HCT116 (cell line): ENCODE measurements around the gene CUX1. TPM values are rescaled to one million over a fixed set of nuclear protein-coding genes. Genes with fewer than 3 reads are reported as not detected.
A peak's percentile ranks its signal among the peaks of the same experiment; 100 is the strongest.

Source experiments
- CBX3 ChIP-seq: IDR thresholded peaks from 2 replicates; pipeline ENCODE4 v1.6.1; 2012; ENCODE audit warnings: low read depth
- ELF1 ChIP-seq: IDR thresholded peaks from 2 replicates; pipeline ENCODE4 v1.6.1; 2012; ENCODE audit warnings: low read depth, borderline replicate concordance
- POLR2AphosphoS5 ChIP-seq: IDR thresholded peaks from 2 replicates; pipeline ENCODE4 v1.6.1; 2011; ENCODE audit warnings: mild to moderate bottlenecking, low read depth, low read length, moderate library complexity
- SP1 ChIP-seq: IDR thresholded peaks from 2 replicates; pipeline ENCODE4 v1.6.1; 2012; ENCODE audit warnings: low read depth
- SRF ChIP-seq: IDR thresholded peaks from 2 replicates; pipeline ENCODE4 v1.6.1; 2012; ENCODE audit warnings: low read depth
- TCF7L2 ChIP-seq: IDR thresholded peaks from 2 replicates; pipeline ENCODE4 v1.7.0; 2011; ENCODE audit warnings: borderline replicate concordance, inconsistent platforms; ENCODE audit not compliant: insufficient read depth, insufficient read length; ENCODE audit errors: extremely low read depth
- total RNA-seq: library from RNA; stranded (reverse); gene quantifications from one replicate; pipeline ENCODE4 v1.2.1, GENCODE V29; 2021; ENCODE audit not compliant: unreplicated experiment
- TF ChIP-seq, protein P1 (sequence below): IDR thresholded peaks from 2 replicates; pipeline ENCODE4 v1.6.1; 2012; ENCODE audit warnings: low read depth

CUX1 gene
- total RNA-seq, 1 experiment from 2014 or later = 68.9 TPM

DNA sequence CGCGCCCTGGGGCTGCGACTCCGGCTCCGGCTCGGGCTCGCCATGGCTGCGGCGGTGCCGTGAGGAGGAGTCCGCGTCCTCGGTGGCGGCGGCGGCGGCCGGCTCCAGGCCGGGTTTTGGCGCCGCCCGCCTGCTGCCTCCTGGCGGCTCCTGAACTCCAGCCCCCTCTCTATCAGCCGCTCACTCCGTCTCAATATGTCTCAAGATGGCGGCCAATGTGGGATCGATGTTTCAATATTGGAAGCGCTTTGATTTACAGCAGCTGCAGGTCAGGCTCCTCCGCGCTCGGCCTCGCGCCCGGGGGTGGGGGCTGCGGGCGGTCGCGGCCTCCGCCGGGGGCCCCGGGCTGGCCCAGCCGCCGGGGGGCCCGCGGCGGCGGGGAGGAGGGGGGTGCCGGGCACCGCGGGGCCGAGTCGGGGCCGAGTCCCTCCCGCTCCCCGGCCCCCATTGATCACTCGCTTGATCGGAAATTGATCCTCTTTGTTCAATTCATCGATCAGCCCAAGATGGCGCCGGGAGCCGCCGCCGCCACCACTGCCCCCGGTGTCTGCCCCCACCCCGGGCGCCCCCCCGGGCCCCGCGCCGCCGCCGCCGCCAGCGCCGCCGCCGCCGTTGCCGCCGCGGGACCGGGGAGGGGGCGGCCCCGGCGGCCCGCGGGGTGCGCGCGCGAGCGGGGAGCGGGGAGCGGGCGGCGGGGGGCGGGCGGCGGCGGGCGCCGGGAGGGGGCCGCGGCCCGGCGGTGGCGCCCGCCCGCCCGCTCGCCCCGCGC is 1.4 kb upstream of the CUX1 start (continued):
- TF ChIP-seq, protein P1, sequence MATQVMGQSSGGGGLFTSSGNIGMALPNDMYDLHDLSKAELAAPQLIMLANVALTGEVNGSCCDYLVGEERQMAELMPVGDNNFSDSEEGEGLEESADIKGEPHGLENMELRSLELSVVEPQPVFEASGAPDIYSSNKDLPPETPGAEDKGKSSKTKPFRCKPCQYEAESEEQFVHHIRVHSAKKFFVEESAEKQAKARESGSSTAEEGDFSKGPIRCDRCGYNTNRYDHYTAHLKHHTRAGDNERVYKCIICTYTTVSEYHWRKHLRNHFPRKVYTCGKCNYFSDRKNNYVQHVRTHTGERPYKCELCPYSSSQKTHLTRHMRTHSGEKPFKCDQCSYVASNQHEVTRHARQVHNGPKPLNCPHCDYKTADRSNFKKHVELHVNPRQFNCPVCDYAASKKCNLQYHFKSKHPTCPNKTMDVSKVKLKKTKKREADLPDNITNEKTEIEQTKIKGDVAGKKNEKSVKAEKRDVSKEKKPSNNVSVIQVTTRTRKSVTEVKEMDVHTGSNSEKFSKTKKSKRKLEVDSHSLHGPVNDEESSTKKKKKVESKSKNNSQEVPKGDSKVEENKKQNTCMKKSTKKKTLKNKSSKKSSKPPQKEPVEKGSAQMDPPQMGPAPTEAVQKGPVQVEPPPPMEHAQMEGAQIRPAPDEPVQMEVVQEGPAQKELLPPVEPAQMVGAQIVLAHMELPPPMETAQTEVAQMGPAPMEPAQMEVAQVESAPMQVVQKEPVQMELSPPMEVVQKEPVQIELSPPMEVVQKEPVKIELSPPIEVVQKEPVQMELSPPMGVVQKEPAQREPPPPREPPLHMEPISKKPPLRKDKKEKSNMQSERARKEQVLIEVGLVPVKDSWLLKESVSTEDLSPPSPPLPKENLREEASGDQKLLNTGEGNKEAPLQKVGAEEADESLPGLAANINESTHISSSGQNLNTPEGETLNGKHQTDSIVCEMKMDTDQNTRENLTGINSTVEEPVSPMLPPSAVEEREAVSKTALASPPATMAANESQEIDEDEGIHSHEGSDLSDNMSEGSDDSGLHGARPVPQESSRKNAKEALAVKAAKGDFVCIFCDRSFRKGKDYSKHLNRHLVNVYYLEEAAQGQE = no peak
- TF ChIP-seq POLR2AphosphoS5 (peak; percentile 75), SP1 (peak; percentile 27; the same call in 1 of the 2 replicates), TCF7L2 (no peak), ELF1 (no peak), SRF (no peak), CBX3 (no peak)
